ENCODE results near the gene LY6G6F.

DNA sequence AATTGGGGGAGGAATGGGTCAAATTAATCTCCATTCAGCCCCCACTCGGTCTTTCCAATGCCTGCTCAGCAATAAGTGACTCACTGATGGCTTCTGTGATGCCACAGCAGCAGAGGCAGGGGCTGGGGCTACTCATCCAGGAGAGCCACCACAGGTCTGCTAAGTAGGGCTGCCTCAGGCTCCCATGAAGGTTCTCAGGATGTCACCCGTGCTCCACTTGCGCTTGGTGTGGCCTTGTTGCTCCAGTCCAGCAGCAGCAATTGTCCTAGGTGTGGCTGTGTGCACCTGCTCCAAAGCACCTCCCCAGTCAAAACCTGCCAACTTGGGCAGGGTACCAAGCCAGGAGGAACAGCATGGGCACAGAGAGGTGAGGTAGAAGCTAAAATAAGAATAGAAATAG is 15.5 kb downstream of the LY6G6F start:
- TF ChIP-seq TARDBP (IDR thresholded peaks at IDR 0.05) (no peak), FOXA1 (IDR thresholded peaks at IDR 0.05) (no peak), FOXM1 (IDR thresholded peaks at IDR 0.05; ENCODE audit: borderline replicate concordance) (no peak), SP1 (IDR thresholded peaks at IDR 0.05) (no peak), CTBP1 (IDR thresholded peaks at IDR 0.05; ENCODE audit: borderline replicate concordance) (no peak), L3MBTL2 (conservative IDR thresholded peaks at IDR 0.05) (no peak), LEF1 (IDR thresholded peaks at IDR 0.05; ENCODE audit: borderline replicate concordance) (no peak), BHLHE40 (IDR thresholded peaks at IDR 0.05; ENCODE audit: borderline replicate concordance) (no peak), SUZ12 (IDR thresholded peaks at IDR 0.05) (no peak), PKNOX1 (IDR thresholded peaks at IDR 0.05) (no peak)

Measured in HEK293T (cell line).